Stimulated activated CD4-positive, alpha-beta T cell treated with anti-CD3 and anti-CD28 coated beads, Interleukin-15, amount 100 ng/mL, for 1 hour (primary cell): ENCODE measurements around the gene RBM28.
"Not testable (repeated sequence)": the region's sequence is repeated elsewhere in the genome, so short reads cannot be mapped to it uniquely, and the experiment has no call there.

Source experiments
- DNase-seq, 2 donors: peaks; one replicate each; pipeline ENCODE4 v3.0.0-alpha.2; 2020; ENCODE audit warnings: low read depth in 1 of 2, low spot score in 1 of 2

RBM28 gene

GRCh38 chr7:128298004-128298403, 45.7 kb downstream of the RBM28 start:
- DNase-seq, result not testable (repeated sequence)

DNA sequence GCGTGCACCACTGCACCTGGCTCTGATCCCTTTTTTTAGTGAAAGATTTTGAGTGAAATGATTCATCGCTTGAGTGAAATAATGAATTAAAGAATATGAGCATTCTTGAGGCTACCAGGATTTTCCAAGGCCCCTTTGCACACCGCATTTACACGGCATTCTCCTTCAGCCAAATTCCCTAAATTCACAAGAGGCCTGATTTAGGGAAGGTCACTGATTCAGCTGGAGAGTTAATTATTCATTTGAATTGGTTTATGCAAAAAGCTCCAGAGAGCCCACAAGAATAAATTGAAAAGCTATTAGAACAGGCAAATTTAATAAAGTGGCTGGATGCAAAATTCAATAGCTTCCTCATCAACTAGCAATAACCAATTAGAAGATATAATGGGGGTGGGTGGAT, 56.2 kb downstream of the RBM28 start:
- no peak for DNase-seq

- no peak for DNase-seq
Observed at GRCh38 chr7:128284102-128284501, 59.6 kb downstream of the RBM28 start.

GRCh38 chr7:128281605-128282380, 61.9 kb downstream of the RBM28 start:
- no peak for DNase-seq

- not testable (repeated sequence) for DNase-seq
Observed at GRCh38 chr7:128280451-128280850, 63.3 kb downstream of the RBM28 start.

GRCh38 chr7:128279124-128279713, 64.5 kb downstream of the RBM28 start:
- DNase-seq, result no peak

DNA sequence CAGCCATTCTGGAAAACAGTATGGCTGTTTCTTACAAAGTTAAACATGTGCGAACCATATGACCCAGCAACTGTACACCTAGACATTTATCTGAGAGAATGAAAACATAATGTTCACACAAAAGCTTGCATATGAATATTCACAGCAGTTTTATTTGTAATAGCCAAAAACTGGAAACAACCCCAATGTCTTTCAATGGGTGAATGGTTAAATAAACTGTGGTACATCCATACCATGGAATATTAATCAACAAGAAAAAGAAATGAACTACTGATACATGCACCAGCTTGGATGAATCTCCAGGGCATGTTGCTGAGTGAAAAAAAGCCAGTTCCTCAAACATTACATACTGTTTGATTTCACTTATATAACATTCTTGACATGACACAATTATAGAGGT, 65.3 kb downstream of the RBM28 start:
- DNase-seq, result no peak

- no peak for DNase-seq
Observed at GRCh38 chr7:128275681-128276080, 68.0 kb downstream of the RBM28 start.

- DNase-seq, result no peak
Observed at GRCh38 chr7:128274884-128275603, 68.7 kb downstream of the RBM28 start.

GRCh38 chr7:128274246-128274883, 69.3 kb downstream of the RBM28 start:
- DNase-seq, result no peak

- DNase-seq, result no peak
Observed at GRCh38 chr7:128271942-128272481, 71.7 kb downstream of the RBM28 start.

DNA sequence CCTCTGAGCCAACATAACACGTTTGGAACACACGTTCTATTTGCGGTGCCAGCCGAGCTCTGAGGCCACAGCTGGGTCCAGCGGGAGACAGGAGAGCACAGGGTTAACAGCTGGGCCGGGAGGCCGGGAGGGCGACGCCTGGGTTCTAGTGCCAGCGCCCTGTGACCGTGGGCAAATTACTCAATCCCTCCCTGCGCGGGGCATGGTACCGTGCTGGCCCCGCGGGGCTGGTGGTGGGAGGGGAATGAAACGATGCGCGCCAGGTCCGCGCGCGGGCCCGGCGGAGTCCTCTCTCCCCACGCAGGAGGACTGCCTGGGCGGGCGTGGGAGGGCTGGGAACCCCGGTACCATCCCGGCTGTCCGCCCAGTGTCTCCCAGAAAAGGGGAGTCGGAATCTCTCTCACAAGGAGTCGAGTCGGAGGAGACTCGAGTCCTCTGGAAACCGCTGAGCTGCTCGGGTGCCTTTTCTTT, 72.2 kb downstream of the RBM28 start:
- no peak for DNase-seq

DNA sequence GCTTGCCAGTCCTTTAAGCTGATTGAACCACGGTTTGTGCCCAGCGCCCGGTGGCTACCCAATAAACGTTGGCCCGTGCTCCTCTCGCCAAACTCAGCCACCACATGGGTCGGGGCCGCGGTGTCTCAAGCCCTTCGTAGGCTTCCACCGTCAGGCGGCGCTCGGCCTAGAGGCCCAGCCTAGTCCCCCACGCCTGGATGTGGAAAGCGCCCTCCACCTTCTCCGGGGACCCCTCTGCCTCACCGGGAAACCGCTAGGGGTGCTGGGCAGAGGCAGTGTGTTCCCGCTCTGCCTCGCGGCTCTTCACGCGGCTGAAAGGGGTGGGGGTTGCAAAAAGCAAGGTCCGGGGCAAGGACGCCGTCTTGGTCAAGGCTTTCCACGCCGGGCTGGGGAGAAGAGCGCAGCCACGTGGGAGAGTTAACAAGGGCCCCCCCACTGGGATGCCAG, 72.9 kb downstream of the RBM28 start:
- no peak for DNase-seq

GRCh38 chr7:128268233-128268632, 75.5 kb downstream of the RBM28 start:
- DNase-seq, result no peak

DNA sequence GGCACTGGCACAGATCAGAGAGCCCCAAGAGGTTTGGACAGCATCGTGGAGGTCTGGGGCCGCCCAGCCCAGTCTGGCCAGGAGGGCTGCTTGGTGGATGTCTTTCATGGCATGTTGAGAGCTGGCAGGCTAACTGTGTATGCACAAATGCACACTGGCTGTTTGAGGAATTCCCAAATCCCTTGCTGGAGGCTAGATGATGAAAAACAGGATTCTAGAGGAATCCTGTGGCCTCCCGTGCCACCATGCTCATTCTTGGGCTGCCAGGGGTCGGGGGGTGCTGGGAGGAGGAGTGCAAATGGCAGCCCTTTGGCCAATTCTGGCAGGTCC, 76.1 kb downstream of the RBM28 start:
- no peak for DNase-seq

DNA sequence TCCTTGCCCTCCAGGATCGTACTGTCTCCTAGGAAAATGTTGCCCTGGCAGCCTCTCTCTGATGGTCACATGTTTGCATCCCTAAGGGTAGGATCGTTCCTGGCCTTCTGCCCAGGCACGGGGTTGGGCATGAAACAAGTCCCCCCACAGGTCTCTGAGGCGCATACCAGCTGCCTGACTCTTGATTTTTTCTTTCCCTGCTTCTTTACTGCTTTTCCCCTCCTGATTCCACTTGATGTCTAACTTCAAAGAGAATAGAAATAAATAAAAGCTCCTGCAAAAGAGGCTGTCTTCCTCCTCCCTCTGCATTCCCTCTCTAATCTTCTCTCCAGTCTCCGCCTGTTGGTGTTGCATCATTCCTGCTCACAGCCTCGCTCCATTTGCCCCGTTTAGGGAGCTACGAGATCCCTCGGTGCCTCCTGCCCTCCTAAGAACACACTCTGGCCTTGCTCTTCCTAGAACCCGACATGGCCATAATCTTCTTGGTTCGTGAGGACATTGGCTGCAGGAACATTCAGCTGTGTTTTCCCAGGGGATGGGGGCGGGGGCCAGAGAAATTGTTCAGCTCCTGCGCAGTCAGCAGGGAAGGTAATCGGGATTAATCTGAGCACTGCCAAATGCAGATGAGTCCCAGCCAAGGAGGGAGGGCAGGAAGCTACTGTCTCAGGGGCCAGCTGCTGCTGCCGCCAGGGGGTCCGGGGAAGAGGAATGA, 76.7 kb downstream of the RBM28 start:
- DNase-seq, result no peak

- no peak for DNase-seq
Observed at GRCh38 chr7:128266529-128266882, 77.2 kb downstream of the RBM28 start.

- no peak for DNase-seq
Observed at GRCh38 chr7:128265906-128266300, 77.8 kb downstream of the RBM28 start.

DNA sequence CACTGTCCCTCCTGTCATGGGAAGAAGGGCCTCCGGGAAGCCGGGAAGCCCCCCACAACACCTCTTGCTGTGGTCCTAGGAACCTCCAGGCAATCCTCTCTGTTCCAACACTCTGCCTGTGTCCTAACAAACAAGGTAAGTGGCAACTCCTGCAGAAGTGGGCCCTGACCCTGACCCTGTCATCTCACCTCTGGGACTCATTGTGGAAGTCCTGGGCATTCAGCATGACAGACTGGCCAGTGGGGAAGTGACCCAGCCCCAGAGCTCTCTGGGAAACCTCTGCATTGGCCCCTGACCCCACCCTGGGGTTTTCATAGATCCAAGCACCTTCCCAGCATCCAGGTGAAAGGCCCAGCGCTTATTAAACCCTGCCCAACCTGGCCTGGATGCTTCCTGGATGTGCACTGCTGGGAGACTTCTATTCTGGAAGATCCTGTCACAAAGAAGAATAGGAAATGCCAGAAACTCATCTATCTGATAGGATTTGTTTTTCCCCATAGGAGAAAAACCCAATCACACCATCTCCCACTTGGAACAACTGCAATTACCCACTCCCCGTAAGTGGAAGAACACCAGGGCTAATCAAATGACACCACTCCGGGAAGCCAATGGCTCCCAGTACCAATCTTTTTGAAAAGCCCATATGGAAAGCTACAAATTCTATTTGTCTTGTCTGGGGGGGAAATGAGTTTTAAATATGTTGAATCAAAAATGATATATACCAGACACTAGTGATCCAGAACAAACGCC, 78.4 kb downstream of the RBM28 start:
- no peak for DNase-seq

DNA sequence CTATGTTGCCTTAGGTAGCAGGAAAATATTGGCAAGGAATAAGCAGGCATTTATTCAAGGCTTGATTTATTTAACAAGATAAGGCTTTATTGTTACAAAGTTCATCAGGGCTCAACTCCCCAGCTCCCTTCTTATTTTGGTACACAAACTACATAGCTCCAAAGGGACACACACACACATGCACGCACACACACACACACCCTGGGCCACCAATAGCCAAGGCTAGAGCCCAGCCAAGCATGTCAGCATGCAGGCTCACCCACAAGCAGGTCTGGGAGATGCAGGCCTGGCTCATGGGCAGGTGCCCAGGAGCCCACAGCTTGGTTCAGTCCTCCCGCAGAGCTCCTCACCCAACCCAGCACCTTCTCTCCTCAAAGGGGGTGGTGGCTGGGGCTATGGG, 79.2 kb downstream of the RBM28 start:
- DNase-seq, result no peak
